Hindlimb muscle (tissue), 1 donor: ENCODE measurements around the gene PRKG1. TPM values are rescaled to one million over a fixed set of nuclear protein-coding genes. Genes with fewer than 3 reads are reported as not detected.
"Not testable (repeated sequence)": the region's sequence is repeated elsewhere in the genome, so short reads cannot be mapped to it uniquely, and the experiment has no call there.

Experiments used
- DNase-seq: peaks from one replicate; pipeline ENCODE4 v3.0.0-alpha.2; 2013
- polyA plus RNA-seq: library from polyadenylated mRNA; unstranded; fragments of 120-200 nt; gene quantifications from one replicate; pipeline ENCODE4 v1.2.1, GENCODE V29; 2013; ENCODE audit not compliant: insufficient read length

PRKG1 gene
- polyA plus RNA-seq, 1 donor: 35.5 TPM

DNA sequence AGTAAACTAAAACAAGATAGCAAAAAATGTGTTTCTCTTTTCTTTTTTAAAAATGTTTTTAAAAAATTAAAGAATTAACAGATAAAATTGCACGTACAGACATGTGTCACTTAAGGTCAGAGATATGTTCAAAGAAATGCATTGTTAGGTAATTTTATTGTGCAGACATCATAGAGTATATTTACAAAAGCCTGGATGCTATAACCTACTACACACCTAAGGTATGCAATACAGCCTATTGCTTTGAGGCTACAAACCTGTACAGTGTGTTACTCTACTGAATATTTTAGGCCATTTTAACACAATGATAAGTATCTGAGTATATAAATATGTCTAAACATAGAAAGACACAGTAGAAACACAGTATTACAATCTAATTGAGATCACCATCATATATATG, 253.1 kb downstream of the PRKG1 start:
- DNase-seq: no peak

DNA sequence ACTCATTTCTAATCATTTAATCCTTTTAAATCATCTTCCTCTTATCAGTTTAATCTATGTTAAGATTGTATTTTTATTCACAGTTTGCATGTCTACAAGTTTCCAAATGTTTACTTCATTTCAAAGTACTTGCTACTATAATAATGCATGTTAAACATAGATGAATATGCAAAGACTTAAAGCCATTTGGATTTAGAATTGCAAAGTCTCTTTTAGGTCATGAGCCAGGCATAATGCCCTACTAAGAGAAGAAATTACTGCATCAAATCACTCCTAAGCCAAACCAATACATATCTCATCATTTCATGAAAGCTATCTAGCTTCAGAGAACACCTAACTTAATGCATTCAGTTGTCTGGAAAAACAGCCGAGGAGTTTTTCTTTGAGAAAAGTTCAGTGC, 266.1 kb downstream of the PRKG1 start:
- DNase-seq: no peak

DNA sequence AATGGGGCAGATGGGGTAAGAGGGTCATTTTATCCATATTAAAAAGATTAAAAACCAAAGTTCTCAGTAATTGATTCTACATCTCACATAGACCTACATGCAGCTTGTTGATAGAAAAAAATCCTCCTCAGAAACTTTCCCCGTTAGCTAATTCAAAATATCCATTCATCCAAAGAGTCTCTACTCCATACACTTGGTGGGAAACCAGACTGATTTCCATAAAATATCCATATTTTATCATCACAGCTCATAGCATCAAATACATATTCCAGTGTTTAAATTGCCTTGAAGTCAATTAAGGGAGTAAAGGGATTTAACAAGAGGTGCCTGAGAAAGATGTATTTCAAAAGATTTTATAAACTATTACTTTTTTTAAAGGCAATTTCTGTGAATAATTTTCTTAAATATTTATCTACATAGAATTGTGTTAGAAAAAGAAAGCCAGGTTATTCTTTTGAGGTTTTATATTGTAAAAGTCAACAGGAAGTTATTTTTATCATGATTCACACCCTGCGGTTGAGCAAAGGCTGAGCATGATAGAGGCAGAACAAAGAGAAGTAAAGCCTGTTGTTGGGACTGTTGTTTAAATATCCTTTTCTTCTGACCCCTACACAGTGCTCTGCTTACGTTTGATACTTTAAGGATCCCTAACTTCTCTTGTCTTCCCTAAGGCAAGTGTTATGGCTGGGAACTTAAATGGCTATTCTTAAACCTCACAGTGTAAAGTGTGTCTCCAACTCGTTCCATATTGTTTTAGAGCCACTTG, 266.7 kb downstream of the PRKG1 start:
- no peak for DNase-seq

DNA sequence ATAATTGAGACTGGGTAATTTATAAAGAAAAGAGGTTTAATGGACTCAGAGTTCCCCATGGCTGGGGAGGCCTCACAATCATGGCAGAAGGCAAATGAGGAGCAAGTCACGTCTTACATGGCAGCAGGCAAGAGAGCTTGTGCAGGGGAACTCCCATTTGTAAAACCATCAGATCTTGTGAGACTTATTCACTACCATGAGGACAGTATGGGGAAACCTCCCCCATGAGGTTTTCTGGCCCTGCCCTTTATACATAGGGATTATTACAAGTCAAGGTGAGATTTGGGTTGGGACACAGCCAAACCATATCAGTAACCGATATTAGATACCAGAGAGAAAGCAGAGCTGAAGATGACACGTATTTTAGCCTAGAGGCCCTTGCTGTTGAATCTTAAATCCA, 267.5 kb downstream of the PRKG1 start:
- DNase-seq: not testable (repeated sequence)

DNA sequence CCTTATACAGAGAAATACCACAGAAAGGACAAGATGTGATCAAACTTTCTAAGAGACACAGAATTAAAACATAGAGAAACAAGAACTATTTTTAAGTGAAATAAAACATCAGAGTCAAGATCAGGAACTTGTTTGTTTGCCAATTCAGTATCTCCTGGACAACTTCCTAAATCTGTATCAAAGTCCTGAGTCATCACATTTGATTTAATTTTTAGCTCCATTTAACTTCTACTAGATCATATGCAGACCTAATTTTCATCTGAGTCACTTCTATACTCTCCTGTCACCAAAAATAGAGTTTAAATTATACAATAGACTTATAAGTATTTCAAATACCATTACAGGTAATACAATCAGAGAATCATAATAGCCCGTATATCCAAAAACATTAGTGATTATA, 268.1 kb downstream of the PRKG1 start:
- DNase-seq: no peak

DNA sequence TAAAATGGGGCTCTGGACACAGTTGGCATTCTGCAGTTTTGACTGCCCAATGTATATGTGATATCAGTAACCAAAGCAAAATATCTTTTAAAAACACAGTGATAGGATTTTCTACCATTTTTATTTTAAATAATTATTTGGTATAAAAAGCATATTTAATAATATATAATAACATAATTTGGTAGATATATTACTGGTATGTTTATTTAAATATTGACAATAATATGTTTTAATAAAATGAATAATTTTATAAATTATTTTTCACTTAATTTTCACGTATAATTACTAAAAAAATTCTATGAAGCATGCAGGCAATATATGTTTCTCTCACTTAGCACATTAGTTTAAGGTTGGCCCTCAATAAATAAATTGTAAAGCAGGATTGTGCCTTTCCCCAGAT, 269.1 kb downstream of the PRKG1 start:
- no peak for DNase-seq

DNA sequence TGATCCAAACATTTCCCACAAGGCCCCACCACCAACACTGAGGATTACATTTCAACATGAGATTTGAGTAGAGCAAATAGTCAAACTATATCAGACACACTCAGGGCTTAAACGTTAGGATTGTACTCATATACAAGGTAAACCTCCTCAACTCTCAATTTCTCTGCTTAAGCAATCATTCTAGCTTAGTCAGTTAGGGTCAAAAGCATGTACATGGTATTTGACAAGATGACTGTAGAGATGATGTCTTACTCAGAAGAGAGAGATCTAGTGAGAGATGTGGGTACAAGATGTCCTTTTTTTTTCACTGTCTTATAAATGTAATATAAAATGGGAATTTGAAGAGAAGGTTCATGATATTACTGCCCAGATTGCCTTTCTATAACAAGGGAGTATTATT, 270.1 kb downstream of the PRKG1 start:
- no peak for DNase-seq

DNA sequence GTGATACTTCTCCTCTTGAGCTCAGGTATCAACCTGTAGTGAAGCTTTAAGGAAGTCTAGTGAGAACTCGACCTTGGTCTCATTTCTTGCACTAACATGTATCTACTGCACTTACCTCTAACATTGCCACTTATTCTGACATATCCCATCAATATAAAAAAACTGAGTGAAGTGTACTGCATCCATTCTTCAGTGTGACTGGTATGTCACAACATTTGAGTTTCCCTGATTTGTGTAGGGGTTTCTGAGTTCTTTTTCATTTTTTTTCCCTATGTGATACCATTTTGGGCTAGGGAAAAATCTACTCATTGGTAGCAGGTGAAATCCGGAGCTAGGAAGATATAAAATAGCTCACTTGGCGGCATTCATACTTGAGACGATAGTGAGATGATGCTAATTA, 274.3 kb downstream of the PRKG1 start:
- no peak for DNase-seq

DNA sequence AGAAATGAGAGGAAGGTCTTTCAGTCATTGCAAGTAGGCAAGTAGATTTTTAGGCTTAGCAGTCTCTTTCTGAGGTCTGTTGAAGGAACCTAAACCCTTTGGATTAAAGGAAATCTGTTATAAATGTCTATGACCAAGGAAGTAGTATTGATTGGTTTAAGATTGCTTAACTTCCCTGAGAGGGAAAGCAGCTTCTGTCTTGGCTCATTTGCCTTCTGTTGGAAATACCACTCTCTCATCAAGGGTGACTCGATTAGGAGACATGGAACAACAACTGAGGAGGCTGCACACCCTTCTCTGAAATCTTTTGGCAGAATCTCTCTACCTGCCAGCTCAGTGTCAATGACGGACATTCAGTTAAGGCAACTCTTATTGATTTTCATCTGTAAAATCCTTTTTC, 282.9 kb downstream of the PRKG1 start:
- DNase-seq: no peak

DNA sequence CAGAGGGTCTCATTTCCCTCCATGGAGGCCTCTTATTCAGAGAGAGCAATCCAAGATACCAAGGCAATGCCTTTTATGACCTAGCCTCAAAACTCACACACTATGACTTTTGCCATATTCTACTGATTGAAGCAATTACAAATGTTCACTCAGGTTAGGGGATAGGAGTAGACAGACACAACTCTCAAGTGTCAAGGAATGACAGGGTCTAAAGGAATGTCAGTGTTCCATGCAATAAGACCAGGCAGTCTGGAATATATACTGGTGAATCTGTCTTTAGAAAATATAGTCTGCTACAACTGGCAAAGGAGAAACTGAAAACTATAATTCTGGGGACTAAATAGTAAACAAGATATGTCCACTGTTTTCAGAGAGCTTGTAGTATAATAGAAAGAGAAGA, 283.9 kb downstream of the PRKG1 start:
- DNase-seq: no peak

DNA sequence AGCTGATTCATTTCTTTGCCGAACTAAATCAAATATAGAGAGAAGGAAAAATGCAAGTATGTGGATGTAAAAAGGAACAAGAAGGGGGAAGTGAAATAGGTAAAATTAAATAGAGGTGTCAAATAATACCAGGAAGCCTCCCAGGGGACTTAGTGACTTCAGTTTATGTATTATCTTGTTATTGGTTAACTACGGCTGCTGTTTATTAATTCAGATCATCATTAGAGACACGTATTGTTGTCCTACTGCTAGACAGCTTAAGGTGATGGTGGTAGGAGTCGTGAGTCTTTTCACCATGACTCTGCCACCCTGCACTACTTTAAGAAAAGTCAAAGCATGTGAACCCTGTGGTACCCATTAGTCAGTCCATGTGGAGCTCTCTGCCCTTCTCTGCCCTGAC, 289.1 kb downstream of the PRKG1 start:
- DNase-seq: no peak

DNA sequence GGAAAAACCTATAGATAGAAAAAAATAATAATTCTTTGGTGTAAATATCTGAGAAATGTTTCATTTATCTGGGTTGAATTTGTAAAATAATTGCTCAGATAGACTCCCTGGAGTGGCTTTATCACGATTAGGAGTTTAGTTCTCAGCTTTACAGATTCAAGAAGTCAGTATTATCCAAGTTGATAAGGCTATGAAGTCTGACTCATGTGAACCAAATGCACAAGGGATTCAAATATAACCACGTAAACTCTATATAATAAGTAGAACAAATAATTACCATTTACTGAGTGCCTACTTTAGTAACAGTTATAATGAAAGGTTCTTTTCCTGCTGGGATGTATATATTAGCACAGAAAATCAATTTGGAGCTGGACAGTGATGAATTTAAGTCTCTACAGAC, 290.4 kb downstream of the PRKG1 start:
- no peak for DNase-seq

DNA sequence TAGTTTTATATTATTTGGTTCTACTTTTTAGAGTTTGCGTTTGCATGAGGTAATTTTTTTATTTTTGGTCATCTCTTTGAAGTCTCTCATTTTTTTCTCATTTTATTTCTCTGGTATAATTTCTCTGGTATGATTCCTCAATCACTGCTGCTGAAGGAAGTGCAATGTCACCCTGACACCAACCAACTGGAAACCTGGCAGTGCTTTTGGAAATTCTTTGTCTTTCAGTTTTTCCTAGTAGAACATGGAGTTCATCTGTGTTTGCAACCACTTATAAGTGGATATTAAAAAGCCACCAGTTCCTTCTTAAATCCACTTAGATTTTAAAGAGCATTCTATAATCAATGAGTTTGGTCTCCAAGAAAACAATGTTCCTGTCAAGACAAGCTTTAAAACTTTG, 291.8 kb downstream of the PRKG1 start:
- DNase-seq: no peak

DNA sequence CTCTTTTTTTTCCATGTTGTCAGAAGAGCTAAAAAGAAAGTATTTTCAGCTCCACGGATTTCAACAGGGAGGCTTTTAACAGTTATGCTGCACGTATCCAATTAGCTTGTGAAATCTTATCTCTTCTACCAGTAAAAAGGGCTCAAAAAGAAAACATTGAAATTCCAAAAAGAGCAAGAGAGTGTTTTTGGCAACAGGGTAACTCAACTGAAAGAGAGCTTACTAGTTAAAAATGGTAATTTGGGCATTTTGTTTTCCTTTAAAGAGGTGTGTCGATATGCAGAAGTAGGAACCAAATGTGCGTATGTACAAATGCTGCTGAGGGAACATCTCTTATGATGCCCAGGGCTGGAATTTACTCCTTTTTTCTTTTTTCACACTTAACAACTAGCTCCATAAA, 292.8 kb downstream of the PRKG1 start:
- no peak for DNase-seq

DNA sequence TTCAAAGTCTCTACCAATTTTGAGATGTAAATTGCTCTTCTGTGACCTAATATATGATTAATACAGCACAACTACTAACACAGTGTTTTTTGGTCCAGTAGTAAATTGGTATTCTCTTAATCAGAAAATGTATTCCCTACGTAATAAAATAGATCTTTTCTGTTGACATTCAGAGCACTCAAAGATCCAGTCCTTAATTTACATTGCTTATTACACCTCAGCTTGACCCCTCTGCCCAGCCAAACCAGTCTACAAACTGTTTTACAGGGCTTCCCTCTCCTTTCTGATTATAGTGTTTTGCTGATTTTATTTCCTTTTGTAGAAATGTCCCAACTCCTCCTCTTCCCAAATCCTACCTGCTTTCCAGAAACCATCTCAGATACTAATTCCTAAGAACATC, 293.4 kb downstream of the PRKG1 start:
- no peak for DNase-seq

DNA sequence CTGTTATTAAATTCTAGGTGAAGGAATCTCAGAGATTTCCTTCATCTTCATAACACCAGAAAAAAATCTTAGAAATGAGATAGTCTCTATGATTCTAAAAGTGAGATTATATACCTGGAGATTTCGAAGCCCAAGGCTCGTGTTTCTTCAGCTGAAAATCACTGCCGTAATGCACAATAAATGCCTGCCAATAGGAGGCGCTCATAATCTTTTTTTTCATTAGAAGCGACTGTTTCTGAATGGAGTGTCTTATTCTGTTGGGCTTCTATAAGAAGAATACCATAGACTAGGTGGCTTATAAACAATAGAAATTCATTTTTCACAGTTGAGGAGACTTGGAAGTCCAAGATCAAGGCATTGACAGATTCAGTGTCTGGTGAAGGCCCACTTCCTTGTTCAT, 294.7 kb downstream of the PRKG1 start:
- DNase-seq: no peak

DNA sequence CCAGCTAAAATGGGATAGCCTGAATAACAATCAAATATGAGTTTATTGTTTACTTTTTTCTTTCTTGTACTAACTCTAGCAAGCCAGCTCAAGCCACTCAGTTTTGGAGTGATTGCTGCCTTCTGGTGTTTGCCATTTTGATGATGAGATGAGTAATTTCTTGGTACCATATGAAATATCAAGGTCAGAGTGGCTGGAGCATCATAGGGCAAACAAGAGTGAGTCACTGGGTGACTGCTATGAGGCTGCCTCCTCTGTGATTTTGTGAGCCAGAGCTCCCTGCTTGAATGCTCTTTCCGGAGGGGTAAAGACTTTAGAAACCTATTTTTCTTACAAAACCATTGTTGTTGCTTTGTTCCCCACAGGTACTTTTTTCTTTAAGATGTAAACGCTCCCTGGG, 295.6 kb downstream of the PRKG1 start:
- no peak for DNase-seq

DNA sequence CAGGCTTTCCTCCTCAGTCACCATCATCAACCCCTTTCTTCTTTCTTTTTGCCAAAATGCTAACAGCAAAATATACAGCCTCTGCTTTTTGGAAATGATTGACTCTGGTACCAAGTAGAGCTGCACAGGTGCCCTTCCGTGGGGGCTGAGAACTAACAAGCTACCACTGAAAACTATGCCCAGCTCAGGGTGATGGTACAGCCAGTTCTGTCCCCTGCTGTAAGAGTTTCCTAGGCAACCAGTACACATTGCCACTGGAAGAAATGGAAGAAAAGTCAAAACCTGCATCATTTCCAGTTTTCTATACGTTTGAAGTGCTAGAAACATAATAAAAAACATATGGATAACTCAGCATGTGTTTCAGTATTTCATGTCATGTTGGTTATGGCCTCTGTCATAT, 297.5 kb downstream of the PRKG1 start:
- no peak for DNase-seq

DNA sequence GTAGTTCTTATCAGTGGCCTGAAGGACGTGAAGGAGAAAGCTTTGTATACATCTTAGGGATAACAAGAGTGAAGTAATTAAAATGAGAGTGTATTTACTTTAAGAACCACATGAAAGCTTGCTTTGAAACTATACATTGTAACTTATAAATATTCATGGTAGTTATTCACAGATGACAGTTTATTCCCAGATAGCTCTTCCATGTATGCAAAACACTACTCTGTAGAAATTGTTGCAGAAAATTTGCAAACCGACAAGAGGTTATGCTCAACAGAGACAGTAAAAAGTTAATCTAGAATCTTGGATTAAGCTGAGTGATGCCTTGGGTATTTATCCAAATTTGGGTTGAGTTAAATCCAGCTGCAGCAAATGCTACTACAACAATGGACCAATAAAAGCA, 301.5 kb downstream of the PRKG1 start:
- no peak for DNase-seq

DNA sequence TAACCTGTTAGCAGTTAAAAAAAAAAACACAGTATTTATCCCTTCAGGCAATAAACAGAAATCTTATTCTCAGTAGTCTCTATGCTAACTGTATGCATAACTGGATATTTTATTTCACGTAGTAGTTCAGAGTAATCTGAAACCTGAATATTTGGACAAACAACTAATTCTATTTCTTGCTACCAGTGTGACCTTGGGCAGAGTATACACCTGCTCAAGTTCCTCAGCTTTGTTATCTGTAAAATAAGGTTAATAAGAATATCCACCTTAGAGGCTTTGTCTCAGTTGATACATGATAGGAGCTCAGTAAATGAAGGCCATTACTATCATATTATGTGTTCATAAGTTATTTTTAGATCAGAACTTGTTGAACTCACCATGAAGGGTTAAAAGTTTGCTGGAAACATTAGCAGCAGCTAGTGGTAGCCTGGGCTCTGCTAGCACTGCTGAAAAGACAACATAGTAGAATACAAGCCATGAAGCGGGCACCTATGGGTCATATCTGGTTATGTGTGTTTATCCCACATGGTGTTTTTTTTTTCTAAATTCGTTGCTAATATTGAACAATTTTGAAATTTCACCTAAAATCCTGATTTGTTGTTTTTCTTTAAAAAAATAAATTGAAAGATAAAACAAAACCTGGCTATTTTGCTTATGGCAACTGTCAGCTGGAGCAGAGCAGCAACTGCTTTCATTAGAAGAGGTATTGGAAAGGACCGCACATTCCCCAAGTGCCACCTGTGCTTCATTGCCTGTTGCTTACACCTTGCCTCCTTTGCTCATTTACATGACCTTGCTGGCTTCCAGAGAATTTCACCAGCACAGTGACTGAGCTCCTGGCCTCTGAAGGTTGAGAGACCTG, 303.0 kb downstream of the PRKG1 start:
- no peak for DNase-seq

DNA sequence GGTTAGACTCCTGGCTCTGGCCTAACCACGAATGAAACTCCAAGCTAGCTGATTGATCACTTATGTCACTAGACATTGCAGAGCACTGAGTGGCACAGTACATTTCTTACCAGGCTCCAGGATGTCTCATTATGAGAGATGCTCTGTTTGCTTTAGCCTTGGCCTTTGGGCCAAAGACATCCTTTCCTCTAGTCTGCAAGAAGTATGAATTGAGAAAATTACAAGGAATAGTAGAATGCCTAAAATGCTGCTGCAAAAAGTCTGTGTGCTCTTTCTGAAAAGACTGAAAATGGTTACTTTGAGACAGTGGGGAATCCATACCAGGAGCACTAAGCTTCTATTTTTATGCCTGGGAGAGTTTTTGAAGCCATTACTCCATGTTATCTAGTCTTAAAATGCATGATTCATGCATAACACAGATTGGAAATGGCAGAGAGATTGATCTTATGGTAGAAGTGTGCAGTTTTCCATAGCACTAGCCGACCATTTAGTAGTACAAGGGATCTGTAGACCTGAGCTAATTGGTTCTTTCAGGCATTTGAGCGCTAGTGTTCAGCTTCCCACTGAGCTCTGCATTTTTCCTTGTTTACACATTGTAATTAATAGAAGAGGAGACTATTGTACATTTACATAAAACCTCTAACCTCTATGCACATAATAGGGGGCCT, 303.8 kb downstream of the PRKG1 start:
- DNase-seq: no peak

DNA sequence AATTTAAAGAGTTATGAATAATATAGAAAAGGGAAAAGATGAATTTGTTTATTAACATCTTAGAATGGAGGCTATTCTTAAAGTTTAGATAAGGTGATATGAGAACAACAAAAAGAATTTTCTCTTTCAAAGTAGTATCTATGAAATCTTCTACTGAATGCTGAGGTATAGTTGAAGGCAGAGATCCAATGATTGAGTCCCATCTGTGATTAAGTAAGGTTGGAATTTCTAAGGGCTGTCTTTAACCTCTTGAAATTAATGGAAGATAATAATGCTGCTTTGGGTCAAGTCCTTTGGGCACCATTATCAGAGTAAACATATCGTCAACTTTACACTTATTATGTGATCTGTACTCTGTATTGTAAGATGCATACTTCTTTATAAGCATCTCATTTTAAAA, 307.9 kb downstream of the PRKG1 start:
- DNase-seq: no peak

DNA sequence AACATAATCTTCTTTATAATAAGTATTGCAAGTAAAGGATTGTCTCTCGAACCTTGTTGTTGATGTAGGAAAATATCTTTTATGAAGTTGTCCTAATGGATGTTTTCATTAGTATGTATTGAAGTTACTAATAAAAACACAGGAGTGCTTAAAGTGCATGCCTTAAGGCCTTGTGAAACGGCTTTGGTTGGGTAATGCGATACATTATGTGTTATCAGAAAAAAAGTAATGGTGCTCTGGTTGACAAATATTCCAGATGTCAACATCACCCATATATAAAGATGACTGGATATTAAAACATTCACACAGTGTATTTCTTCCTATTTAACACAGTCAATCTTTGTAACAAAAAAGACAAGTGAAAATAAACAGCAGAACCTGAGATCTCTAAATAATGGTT, 310.7 kb downstream of the PRKG1 start:
- no peak for DNase-seq
